ENCODE results near the gene FAF1.

FAF1 gene

GRCh38 chr1:50631161-50631560, 328.9 kb downstream of the FAF1 start:
- Mint-ChIP-seq H3K27ac (no peak overlapping the region), H3K9me3 (no peaks in the 10 kb centered on the region), H3K27me3 (ENCODE audit: low read depth) (no peaks in the 10 kb centered on the region), H3K4me3 (no peak overlapping the region), H3K36me3 (ENCODE audit: low read depth) (no peaks in the 10 kb centered on the region), H3K4me1 (no peaks in the 10 kb centered on the region)
- no peak for TF ChIP-seq CTCF (IDR thresholded peaks at IDR 0.05; ENCODE audit: unreplicated experiment in 3 of 3)

- Mint-ChIP-seq H3K4me3 (no peak overlapping the region), H3K9me3 (peaks cover 17% of the 10 kb centered on the region), H3K27ac (no peak overlapping the region), H3K36me3 (ENCODE audit: low read depth) (peaks cover 9% of the 10 kb centered on the region), H3K27me3 (ENCODE audit: low read depth) (no peaks in the 10 kb centered on the region), H3K4me1 (no peaks in the 10 kb centered on the region)
- TF ChIP-seq CTCF (IDR thresholded peaks at IDR 0.05; ENCODE audit: unreplicated experiment in 3 of 3) = no peak
Measured at GRCh38 chr1:50622259-50622658, 337.8 kb downstream of the FAF1 start.

DNA sequence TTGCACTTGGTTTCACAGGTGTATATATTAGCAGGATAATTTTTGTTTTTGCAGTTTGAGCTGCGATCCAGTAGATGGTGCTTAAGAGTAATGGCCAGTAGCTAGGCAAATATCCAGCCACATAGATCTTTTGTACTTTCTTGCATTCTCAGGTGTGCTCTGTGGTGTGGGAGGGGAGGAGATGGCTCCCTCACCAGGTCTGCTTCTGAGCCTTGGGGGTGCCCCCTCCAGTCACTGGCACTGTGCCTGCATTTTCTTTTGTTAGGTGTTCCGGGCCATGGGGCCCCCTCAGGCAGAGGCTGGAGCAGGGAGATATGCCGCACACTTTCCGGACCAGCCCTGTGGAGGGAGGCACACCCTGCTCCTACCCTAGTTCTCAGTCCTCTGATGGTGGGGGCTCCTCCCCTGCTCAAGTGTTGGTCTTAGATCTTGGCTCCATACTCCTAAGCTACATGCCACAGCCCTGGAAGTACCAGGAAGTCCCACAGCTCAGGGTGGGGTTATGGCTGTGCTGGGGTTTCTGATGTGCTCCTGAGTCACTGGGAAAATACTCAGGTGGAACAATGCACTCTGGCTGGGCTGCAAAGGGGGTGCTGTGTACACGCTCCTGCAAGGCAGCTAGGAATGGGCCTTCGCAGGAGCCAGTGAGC, 339.3 kb downstream of the FAF1 start:
- Mint-ChIP-seq H3K4me3 (no peak overlapping the region), H3K27me3 (ENCODE audit: low read depth) (no peaks in the 10 kb centered on the region), H3K36me3 (ENCODE audit: low read depth) (peaks cover 9% of the 10 kb centered on the region), H3K4me1 (no peaks in the 10 kb centered on the region), H3K9me3 (peaks cover 19% of the 10 kb centered on the region), H3K27ac (no peak overlapping the region)
- TF ChIP-seq CTCF (IDR thresholded peaks at IDR 0.05; ENCODE audit: unreplicated experiment in 3 of 3) = peak in 1 of 3 experiments; percentile 39

DNA sequence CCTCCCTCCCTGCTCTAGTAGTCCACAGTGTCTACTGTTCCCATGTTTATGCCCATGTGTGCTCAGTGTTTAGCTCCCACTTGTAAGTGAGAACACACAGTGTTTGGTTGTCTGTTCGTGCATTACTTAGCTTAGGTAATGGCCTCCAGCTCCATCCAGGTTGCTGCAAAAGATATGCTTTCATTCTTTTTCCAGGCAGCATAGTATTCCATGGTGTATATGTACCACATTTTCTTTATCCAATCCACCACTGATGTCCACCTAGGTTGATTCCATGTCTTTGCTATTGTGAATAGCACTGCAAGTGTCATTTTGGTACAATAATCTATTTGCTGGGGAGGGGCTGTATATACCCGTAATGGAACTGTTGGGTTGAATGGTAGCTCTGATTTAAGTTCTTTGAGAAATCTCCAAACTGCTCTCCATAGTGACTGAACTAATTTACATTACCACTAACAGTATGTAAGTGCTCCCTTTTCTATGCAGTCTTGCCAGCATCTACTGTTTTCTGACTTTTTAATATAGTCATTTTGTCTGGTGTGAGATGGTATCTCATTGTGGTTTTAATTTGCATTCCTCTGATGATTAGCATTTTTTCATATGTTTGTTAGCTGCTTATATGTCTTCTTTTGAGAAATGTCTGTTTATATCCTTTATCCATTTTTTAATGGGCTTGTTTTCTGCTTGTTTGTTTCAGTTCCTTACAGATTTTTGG, 344.9 kb downstream of the FAF1 start:
- Mint-ChIP-seq H3K36me3 (ENCODE audit: low read depth) (peaks cover under 1% of the 10 kb centered on the region), H3K9me3 (peaks cover 15% of the 10 kb centered on the region), H3K27me3 (ENCODE audit: low read depth) (no peaks in the 10 kb centered on the region), H3K4me3 (no peak overlapping the region), H3K27ac (no peak overlapping the region), H3K4me1 (peaks cover 8% of the 10 kb centered on the region)
- no peak for TF ChIP-seq CTCF (IDR thresholded peaks at IDR 0.05; ENCODE audit: unreplicated experiment in 3 of 3)

- no peak for TF ChIP-seq CTCF (IDR thresholded peaks at IDR 0.05; ENCODE audit: unreplicated experiment in 3 of 3)
- H3K27ac Mint-ChIP-seq = no peak overlapping the region
- peaks cover 3% of the 10 kb centered on the region for H3K36me3 Mint-ChIP-seq (ENCODE audit: low read depth)
- peaks cover 5% of the 10 kb centered on the region for H3K9me3 Mint-ChIP-seq
- H3K27me3 Mint-ChIP-seq (ENCODE audit: low read depth) = no peaks in the 10 kb centered on the region
- peaks cover 8% of the 10 kb centered on the region for H3K4me1 Mint-ChIP-seq
- no peak overlapping the region for H3K4me3 Mint-ChIP-seq
Measured at GRCh38 chr1:50611675-50612074, 348.4 kb downstream of the FAF1 start.

DNA sequence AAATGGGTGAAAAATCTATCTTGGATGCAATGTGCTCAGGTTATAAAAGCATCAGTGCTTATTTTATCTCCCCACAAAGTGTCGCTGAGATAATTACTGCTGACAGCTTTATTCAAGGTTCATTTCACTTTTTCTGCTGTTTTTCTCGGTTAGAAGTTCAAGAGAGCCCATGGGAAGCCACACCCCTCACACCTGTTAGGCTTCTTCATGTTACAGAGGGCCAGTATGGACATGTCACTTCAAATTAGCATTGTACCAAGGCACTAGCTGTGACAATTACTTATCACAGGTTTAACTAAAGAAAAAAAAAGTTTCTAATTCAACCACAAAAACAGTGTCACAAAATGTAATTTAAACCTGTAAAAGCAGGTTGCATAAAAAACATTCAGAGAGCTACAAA, 349.5 kb downstream of the FAF1 start:
- no peak for TF ChIP-seq CTCF (IDR thresholded peaks at IDR 0.05; ENCODE audit: unreplicated experiment in 3 of 3)
- peaks cover 1% of the 10 kb centered on the region for H3K9me3 Mint-ChIP-seq
- peaks cover 8% of the 10 kb centered on the region for H3K4me1 Mint-ChIP-seq
- peaks cover 3% of the 10 kb centered on the region for H3K36me3 Mint-ChIP-seq (ENCODE audit: low read depth)
- H3K4me3 Mint-ChIP-seq = no peak overlapping the region
- H3K27me3 Mint-ChIP-seq (ENCODE audit: low read depth) = no peaks in the 10 kb centered on the region
- H3K27ac Mint-ChIP-seq = no peak overlapping the region

All from nephron (organoid).